Mesendoderm (in vitro differentiated cells): ENCODE results near the gene ARRDC5.
"Not testable (repeated sequence)": the region's sequence is repeated elsewhere in the genome, so short reads cannot be mapped to it uniquely, and the experiment has no call there.

Experiments
- DNase-seq: peaks from one replicate; pipeline ENCODE4 v3.0.0; 2013
- H2AK5ac ChIP-seq: 2 replicates; pipeline ENCODE4 v1.6.1; 2013; ENCODE audit warnings: low read length, inconsistent platforms
- H2BK120ac ChIP-seq: 2 replicates; pipeline ENCODE4 v1.6.1; 2013; ENCODE audit warnings: low read depth, mild to moderate bottlenecking, low read length, moderate library complexity, mixed read lengths
- H2BK15ac ChIP-seq: replicated peaks from 2 replicates; pipeline ENCODE4 v1.6.1; 2013; ENCODE audit warnings: low read depth, mild to moderate bottlenecking, moderate library complexity
- H2BK5ac ChIP-seq: 2 replicates; pipeline ENCODE4 v1.6.1; 2013; ENCODE audit warnings: low read length, inconsistent platforms
- H3K18ac ChIP-seq: 2 replicates; pipeline ENCODE4 v1.6.1; 2013; ENCODE audit warnings: mild to moderate bottlenecking, low read length, mixed read lengths
- H3K23ac ChIP-seq: one replicate; pipeline ENCODE4 v1.6.1; 2013; ENCODE audit warnings: low read length
- H3K27ac ChIP-seq: 2 replicates; pipeline ENCODE4 v1.5.1; 2013; ENCODE audit warnings: low read depth, mild to moderate bottlenecking, inconsistent platforms, low read length, moderate library complexity
- H3K27me3 ChIP-seq: 2 replicates; pipeline ENCODE4 v1.6.1; 2013; ENCODE audit warnings: low read length, control low read depth, mild to moderate bottlenecking, inconsistent platforms; ENCODE audit not compliant: insufficient read depth, poor library complexity
- H3K36me3 ChIP-seq: 2 replicates; pipeline ENCODE4 v1.6.1; 2013; ENCODE audit warnings: low read length, inconsistent platforms; ENCODE audit not compliant: control insufficient read depth, insufficient read depth
- H3K4ac ChIP-seq: one replicate; pipeline ENCODE4 v1.6.1; 2013; ENCODE audit warnings: low read depth, mild to moderate bottlenecking, low read length, moderate library complexity
- H3K4me1 ChIP-seq: 2 replicates; pipeline ENCODE4 v1.6.1; 2013; ENCODE audit warnings: low read depth, low read length, inconsistent platforms; ENCODE audit not compliant: control insufficient read depth
- H3K4me2 ChIP-seq: 2 replicates; pipeline ENCODE4 v1.6.1; 2013; ENCODE audit warnings: low read length
- H3K4me3 ChIP-seq: 2 replicates; pipeline ENCODE4 v1.5.1; 2013; ENCODE audit warnings: mild to moderate bottlenecking, low read length
- H3K56ac ChIP-seq: one replicate; pipeline ENCODE4 v1.6.1; 2013; ENCODE audit warnings: low read length
- H3K79me1 ChIP-seq: 2 replicates; pipeline ENCODE4 v1.6.1; 2013; ENCODE audit warnings: low read length, inconsistent platforms
- H3K79me2 ChIP-seq: 2 replicates; pipeline ENCODE4 v1.6.1; 2013; ENCODE audit warnings: mild to moderate bottlenecking, low read length; ENCODE audit not compliant: control insufficient read depth, insufficient read depth
- H3K9ac ChIP-seq: 2 replicates; pipeline ENCODE4 v1.6.1; 2013; ENCODE audit warnings: low read length, inconsistent platforms
- H4K5ac ChIP-seq: one replicate; pipeline ENCODE4 v1.6.1; 2013; ENCODE audit warnings: low read length
- H4K8ac ChIP-seq: one replicate; pipeline ENCODE4 v1.6.1; 2013; ENCODE audit warnings: low read depth, mild to moderate bottlenecking, control low read depth, low read length, moderate library complexity
- WGBS: extraction: QIAGEN DNeasy Blood & Tissue Kit; methylation state at CpG from one replicate; pipeline ENCODE4 v1.1.7; 2013; ENCODE audit warnings: low lambda C conversion rate, missing lambda C conversion rate; ENCODE audit not compliant: insufficient coverage; ENCODE audit errors: extremely low coverage; 5-methylcytosine and 5-hydroxymethylcytosine counted together

ARRDC5 gene

DNA sequence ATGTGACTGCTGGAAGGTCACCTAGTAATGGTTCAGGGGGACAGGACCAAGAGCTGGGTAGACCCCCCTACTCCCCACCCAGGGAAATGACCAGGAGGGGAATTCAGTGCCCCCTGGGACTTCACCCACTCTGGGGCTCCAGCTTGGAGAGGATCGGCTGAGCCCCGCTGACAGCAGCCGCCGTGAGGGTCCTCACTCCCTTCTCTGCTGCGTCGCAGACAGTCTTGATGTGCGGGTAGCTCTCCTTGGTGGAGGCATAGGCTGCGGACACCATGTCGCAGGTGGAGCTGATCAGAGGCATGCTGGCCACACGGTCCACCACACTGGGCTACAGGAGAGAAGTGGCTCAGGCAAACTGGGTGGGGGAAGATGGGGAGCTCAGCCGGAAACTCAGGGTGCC is 43.0 kb downstream of the ARRDC5 start:
- DNase-seq = no peak
- H3K79me1 ChIP-seq = no peaks in the 10 kb centered on the region
- no peak overlapping the region for H4K8ac ChIP-seq
- no peaks in the 10 kb centered on the region for H3K4me1 ChIP-seq
- no peak overlapping the region for H2BK5ac ChIP-seq
- no peak overlapping the region for H2BK15ac ChIP-seq
- H3K4me3 ChIP-seq = no peak overlapping the region
- no peak overlapping the region for H3K18ac ChIP-seq
- H3K27ac ChIP-seq = no peak overlapping the region
- H3K79me2 ChIP-seq = no peaks in the 10 kb centered on the region
- no peaks in the 10 kb centered on the region for H3K27me3 ChIP-seq
- WGBS = no CpG with 5 or more reads among the region's 11 CpGs
- no peak overlapping the region for H3K4me2 ChIP-seq
- no peaks in the 10 kb centered on the region for H3K36me3 ChIP-seq
- H2AK5ac ChIP-seq = no peak overlapping the region
- H3K23ac ChIP-seq = no peak overlapping the region
- H3K9ac ChIP-seq = no peak overlapping the region
- H2BK120ac ChIP-seq = no peak overlapping the region
- H4K5ac ChIP-seq = no peak overlapping the region
- no peak overlapping the region for H3K4ac ChIP-seq
- no peak overlapping the region for H3K56ac ChIP-seq

DNA sequence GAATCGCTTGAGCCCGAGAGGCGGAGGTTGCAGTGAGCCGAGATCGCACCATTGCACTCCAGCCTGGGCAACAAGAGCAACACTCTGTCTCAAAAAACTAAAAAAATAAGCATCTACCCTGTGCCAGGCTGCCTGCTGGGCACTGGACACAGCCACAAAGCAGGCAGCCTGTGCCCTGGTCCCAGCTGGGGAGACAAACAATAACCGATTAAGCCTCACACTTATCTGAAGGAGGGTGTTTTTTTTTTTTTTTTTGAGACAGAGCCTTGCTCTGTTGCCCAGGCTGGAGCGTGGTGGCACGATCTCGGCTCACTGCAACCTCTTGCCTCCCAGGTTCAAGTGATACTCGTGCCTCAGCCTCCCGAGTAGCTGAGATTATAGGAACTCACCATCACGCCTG is 46.2 kb downstream of the ARRDC5 start:
- H3K9ac ChIP-seq, H4K5ac ChIP-seq, H3K18ac ChIP-seq, H2AK5ac ChIP-seq, H3K4ac ChIP-seq, H3K27me3 ChIP-seq, H3K4me3 ChIP-seq, H3K27ac ChIP-seq, H3K4me2 ChIP-seq, H3K23ac ChIP-seq, H3K79me2 ChIP-seq, H3K36me3 ChIP-seq, H3K4me1 ChIP-seq, H3K56ac ChIP-seq, H4K8ac ChIP-seq, DNase-seq, H3K79me1 ChIP-seq, H2BK5ac ChIP-seq, H2BK120ac ChIP-seq, H2BK15ac ChIP-seq: not testable (repeated sequence)
- no CpG with 5 or more reads among the region's 12 CpGs for WGBS

DNA sequence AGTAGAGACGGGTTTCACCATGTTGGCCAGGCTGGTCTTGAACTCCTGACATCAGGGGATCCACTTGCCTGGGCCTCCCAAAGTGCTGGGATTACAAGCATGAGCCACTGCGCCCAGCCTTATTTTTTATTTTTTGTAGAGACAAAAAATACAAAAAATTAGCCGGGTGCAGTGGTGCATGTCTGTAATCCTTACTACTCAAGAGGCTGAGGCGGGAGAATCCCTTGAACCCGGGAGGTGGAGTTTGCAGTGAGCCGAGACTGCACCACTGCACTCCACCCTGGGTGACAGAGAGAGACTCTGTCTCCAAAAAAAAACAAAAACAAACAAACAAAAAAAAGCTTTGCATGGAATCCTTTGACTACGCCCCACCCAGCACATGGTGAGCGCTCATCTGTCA is 49.2 kb downstream of the ARRDC5 start:
- not testable (repeated sequence) for H3K9ac ChIP-seq, H3K79me1 ChIP-seq, H4K8ac ChIP-seq, H3K27me3 ChIP-seq, H3K4me2 ChIP-seq, H3K79me2 ChIP-seq, H3K56ac ChIP-seq, H3K36me3 ChIP-seq, H2BK120ac ChIP-seq, DNase-seq, H3K18ac ChIP-seq, H2BK5ac ChIP-seq, H3K4ac ChIP-seq, H2BK15ac ChIP-seq, H2AK5ac ChIP-seq, H3K4me3 ChIP-seq, H3K4me1 ChIP-seq, H4K5ac ChIP-seq, H3K27ac ChIP-seq, H3K23ac ChIP-seq
- no CpG with 5 or more reads among the region's 8 CpGs for WGBS

DNA sequence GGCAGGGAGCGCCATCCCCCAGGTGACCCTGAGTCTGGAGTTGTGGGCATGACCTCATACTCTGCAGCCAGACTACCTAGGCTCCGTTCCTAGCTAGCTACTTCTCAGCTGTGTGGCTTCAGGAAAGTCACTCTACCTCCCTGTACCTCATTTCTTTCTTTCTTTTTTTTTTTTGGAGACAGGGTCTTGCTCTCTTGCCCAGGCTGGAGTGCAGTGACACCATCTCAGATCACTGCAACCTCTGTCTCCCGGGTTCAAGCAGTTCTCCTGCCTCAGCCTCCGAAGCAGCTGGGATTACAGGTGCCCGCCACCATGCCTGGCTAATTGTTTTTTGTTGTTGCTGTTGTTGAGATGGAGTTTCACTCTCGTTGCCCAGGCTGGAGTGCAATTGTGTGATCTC is 50.2 kb downstream of the ARRDC5 start:
- H3K27ac ChIP-seq = no peak overlapping the region
- no peak overlapping the region for H3K4me2 ChIP-seq
- no peak overlapping the region for H3K18ac ChIP-seq
- H2BK5ac ChIP-seq = no peak overlapping the region
- H3K27me3 ChIP-seq = no peaks in the 10 kb centered on the region
- no peak overlapping the region for H3K9ac ChIP-seq
- WGBS = no CpG with 5 or more reads among the region's 6 CpGs
- no peak overlapping the region for H2BK15ac ChIP-seq
- no peak overlapping the region for H3K4ac ChIP-seq
- no peaks in the 10 kb centered on the region for H3K79me2 ChIP-seq
- no peak overlapping the region for H2AK5ac ChIP-seq
- H4K5ac ChIP-seq = no peak overlapping the region
- DNase-seq = no peak
- no peaks in the 10 kb centered on the region for H3K79me1 ChIP-seq
- peaks cover 2% of the 10 kb centered on the region for H3K36me3 ChIP-seq
- no peak overlapping the region for H3K4me3 ChIP-seq
- no peak overlapping the region for H3K56ac ChIP-seq
- H2BK120ac ChIP-seq = no peak overlapping the region
- no peaks in the 10 kb centered on the region for H3K4me1 ChIP-seq
- H3K23ac ChIP-seq = no peak overlapping the region
- no peak overlapping the region for H4K8ac ChIP-seq

DNA sequence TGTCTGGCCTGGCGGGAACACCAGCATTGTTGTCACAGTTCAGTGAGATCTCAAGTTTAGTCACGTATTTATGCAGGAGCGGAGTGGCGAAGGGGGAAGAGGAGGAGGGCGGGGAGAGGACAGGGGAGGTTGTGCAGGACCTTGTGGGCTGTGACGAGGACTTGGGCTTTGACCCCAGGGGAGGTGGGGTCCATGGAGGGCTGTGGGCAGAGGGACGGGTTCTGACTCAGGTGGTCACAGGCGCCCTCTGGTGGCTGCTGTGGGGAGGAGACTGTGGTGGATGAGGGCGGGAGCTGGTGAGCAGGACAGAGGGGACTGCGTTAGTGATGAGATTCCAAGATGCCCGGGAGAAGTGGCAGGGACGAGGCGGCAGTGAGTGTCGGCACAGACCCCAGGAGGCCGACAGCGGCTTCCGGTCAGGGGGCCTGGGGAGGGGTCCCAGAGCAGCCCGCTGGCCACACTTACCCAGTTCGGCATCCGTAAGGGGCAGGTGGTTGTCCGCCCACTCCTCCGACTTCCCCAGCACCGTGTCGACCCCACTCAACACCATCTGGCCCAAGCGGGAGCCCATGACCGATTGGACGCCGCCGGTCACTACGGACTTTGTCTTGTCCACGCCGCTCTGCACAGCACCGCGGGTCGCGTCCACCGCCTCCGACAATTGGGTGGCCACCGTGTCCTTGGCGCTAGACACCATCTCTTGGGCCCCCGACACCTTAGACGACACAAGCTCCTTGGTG is 51.0 kb downstream of the ARRDC5 start:
- Histone ChIP-seq H2BK15ac (no peak overlapping the region), H3K18ac (no peak overlapping the region), H2BK5ac (no peak overlapping the region), H4K5ac (no peak overlapping the region), H3K4me1 (no peaks in the 10 kb centered on the region), H3K23ac (no peak overlapping the region), H3K9ac (no peak overlapping the region), H3K4me3 (no peak overlapping the region), H3K27me3 (no peaks in the 10 kb centered on the region), H3K36me3 (peaks cover 3% of the 10 kb centered on the region), H3K56ac (no peak overlapping the region), H3K4me2 (no peak overlapping the region), H4K8ac (no peak overlapping the region), H3K27ac (no peak overlapping the region), H3K79me1 (no peaks in the 10 kb centered on the region), H3K79me2 (no peaks in the 10 kb centered on the region), H2AK5ac (no peak overlapping the region), H2BK120ac (no peak overlapping the region), H3K4ac (no peak overlapping the region)
- no CpG with 5 or more reads among the region's 42 CpGs for WGBS
- peak; percentile 77 for DNase-seq

DNA sequence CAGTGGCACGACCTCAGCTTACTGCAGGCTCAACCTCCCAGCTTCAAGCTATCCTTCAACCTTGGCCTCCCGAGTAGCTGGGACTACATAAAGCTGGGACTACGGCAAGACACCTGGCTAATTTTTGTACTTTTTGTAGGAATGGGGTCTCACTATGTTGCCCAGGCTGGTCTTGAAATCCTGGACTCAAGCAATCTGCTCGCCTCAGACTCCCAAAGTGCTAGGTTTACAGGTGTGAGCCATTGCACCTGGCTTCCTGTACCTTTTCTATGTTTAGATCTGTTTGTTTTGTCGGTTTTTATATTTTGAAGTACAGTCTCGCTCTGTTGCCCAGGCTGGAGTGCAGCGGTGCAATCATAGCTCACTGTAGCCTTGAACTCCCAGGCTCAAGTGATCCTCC is 53.7 kb downstream of the ARRDC5 start:
- H3K23ac ChIP-seq = no peak overlapping the region
- peaks cover 4% of the 10 kb centered on the region for H3K36me3 ChIP-seq
- no peaks in the 10 kb centered on the region for H3K79me2 ChIP-seq
- no peak overlapping the region for H4K5ac ChIP-seq
- no peak overlapping the region for H2BK15ac ChIP-seq
- no peak overlapping the region for H2BK120ac ChIP-seq
- no peaks in the 10 kb centered on the region for H3K79me1 ChIP-seq
- H3K4me2 ChIP-seq = no peak overlapping the region
- H2AK5ac ChIP-seq = no peak overlapping the region
- DNase-seq = no peak
- no peak overlapping the region for H3K18ac ChIP-seq
- no peak overlapping the region for H3K56ac ChIP-seq
- no peak overlapping the region for H3K4me3 ChIP-seq
- H3K27me3 ChIP-seq = no peaks in the 10 kb centered on the region
- no peak overlapping the region for H3K27ac ChIP-seq
- H3K9ac ChIP-seq = no peak overlapping the region
- H3K4me1 ChIP-seq = no peaks in the 10 kb centered on the region
- WGBS = no CpG with 5 or more reads among the region's 7 CpGs
- H2BK5ac ChIP-seq = no peak overlapping the region
- H3K4ac ChIP-seq = no peak overlapping the region
- no peak overlapping the region for H4K8ac ChIP-seq
